NCI-H1092 (cell line): ENCODE data around the gene GRIK3.

Experiments
- DNase-seq: peaks from one replicate; lab custom pipeline; 2025; lab: John Stamatoyannopoulos, UW

GRIK3 gene

GRCh38 chr1:36763771-36764170 lies 270.5 kb downstream of the GRIK3 start:
- DNase-seq, result no peak

DNA sequence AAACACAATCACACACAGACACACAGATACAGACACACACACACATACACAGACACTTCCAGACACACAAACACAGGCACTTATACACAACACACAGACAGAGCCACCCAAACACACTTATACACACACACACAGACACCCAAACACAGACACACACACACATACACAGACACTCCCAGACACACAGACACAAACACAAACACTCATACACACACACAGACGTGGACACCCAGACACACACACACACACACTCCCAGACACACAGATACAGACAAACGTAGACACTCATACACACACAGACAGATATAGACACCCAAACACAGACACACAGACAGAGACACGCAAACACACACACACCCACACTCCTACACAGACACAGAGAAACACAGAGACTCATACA lies 272.1 kb downstream of the GRIK3 start:
- DNase-seq, result no peak

- DNase-seq, result no peak
Measured at GRCh38 chr1:36761113-36761512, 273.2 kb downstream of the GRIK3 start.

DNA sequence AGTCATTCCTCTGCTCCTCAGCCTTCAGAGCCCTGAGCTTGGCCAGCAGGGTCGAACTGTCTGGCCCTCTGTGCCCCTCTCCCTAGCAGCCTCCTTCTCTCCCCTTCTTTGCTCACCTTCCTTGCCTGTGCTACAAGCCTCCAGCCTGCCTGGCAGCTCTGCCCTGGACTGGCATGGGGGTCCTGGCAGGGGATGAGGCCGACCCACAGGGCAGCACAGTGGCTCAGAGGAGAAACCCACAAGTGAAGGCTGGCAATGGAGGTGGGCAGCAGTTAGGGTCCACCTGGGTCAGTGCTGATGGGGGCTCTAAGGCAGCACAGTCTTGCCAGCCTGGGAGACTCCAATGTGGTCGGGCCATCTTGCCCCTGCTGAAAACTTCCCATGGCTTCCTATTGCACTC lies 274.2 kb downstream of the GRIK3 start:
- DNase-seq, result no peak

DNA sequence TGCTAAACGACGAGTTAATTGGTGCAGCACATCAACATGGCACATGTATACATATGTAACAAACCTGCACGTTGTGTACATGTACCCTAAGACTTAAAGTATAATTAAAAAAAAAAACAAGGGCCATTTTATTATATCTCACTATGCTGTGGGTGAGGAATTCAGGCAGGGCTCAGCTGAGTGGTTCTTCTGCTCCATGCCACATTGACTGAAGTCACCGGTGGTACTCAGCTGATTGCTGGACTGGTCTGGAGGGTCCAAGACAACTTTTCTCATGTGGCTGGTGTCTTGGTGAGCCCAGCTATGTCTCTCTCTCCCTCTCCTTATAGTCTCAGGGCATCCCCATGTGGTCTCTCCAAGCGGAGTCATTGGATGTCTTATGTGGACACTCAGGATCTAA lies 275.0 kb downstream of the GRIK3 start:
- DNase-seq, result no peak

- no peak for DNase-seq
Measured at GRCh38 chr1:36755303-36756230, 278.7 kb downstream of the GRIK3 start.

GRCh38 chr1:36754366-36754765 lies 279.9 kb downstream of the GRIK3 start:
- DNase-seq, result no peak

DNA sequence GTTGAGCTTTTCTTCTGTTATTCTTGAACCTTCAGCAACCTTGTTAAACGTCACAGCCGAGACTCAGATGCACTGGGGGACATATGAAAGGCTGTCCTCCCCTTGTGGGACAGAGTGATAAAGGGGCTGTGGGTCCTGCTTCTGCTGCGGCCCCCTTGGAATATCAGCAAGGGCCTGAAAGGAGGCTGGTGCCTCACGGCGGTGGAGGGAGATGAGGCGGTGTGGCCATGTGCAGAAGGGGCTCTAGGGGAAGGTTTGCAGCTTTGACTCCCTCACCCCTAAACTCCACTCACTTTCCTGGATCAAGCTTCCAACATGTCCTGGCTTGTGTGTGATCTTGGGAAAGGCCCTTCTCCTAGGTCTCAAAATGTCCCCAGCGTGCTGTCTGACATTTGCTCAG lies 280.9 kb downstream of the GRIK3 start:
- no peak for DNase-seq

DNA sequence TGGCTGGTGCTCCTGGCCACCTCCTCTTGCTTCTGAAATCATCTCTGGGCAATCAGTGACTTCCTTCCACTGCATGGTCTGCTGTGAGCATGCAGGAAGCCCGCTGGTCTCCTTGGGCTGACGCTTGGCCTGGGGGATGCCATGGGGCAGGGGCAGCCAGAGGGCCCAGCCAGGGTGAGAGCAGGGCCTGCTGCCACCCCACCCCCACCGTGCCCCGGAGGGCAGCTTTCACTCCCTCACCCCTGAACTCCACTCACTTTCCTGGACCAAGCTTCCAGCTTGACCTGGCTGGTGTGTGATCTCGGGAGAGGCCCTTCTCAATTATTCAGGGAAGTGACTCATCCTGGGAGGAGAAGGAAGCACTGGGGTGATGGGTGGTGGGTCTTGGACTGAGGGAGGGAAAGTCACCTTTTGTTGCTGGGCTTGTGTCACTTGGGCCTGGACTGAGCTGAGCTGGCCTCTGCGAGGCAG lies 281.4 kb downstream of the GRIK3 start:
- DNase-seq, result no peak

DNA sequence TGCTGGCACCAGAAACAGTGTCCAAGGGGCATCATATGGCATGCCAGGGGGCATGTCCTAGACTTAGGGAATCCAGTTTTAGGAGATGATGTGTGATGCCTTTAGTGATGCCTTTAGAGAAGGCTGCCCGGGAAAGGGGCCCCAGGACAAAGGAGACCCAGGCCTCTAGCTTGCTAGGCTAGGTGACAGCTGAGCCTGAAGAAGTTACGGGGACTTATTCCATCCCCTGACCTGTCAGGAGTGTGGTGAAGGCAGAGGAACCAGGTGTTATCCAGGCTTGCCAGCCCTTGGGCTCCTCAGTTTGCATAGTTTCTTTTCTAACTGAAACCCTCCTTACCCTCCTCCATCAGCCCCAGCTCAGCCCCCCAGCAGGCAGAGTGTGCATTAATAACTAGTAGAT lies 281.9 kb downstream of the GRIK3 start:
- DNase-seq, result no peak

- no peak for DNase-seq
Measured at GRCh38 chr1:36751525-36751924, 282.8 kb downstream of the GRIK3 start.

DNA sequence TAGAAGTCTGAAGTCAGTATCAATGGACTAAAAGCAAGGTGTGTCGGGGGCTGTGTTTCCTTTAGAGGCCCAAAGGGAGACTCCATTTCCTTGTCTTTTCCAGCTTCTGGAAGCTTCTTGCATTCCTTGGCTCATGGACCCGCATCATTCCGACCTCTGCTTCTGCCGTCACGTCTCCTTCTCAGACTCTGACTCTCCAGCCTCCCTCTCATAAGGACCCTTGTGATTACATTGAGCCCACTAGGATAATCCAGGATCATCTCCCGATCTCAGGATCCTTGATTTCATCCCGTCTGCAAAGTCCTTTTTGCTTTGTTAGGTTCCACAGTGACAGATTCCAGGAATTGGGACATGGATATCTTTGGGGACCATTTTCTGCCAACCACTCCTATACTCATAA lies 285.8 kb downstream of the GRIK3 start:
- DNase-seq, result no peak
